ENCODE data around the gene FASTKD3. TPM values are rescaled to one million over a fixed set of nuclear protein-coding genes. Genes with fewer than 3 reads are reported as not detected.

FASTKD3 gene
- total and polyA plus RNA-seq, 2 donors = 14.4 to 26.7 TPM

DNA sequence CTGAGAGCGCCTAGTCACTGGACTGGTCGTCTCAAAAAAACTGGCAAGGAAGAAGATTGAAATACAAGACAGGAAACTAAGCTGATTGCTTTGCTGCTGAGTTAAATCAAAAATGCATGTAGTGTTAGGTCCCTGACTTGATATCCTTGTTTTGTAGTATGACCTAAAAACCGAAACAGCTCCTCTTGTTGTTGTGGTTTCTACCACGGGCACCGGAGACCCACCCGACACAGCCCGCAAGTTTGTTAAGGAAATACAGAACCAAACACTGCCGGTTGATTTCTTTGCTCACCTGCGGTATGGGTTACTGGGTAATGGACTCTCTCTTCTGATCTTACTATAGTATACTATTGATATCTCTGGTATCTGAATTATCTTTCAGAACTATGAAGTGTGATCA, 4.4 kb upstream of the FASTKD3 start:
- DNase-seq (ENCODE audit: low read depth in 6 of 9, low spot score in 9 of 9) = no peak
- Histone ChIP-seq H3K36me3 (ENCODE audit: control insufficient read depth in 2 of 2, insufficient read depth in 2 of 2, low read length in 1 of 2) (peaks cover 15 to 43% of the 10 kb centered on the region in 2 donors), H3K4me1 (ENCODE audit: control insufficient read depth in 2 of 2, insufficient read depth in 2 of 2, low read length in 2 of 2) (peaks cover 3 to 8% of the 10 kb centered on the region in 2 donors), H3K27me3 (ENCODE audit: control insufficient read depth in 2 of 2, insufficient read depth in 1 of 2, low read length in 1 of 2) (no peaks in the 10 kb centered on the region), H3K4me3 (ENCODE audit: low read length in 2 of 2) (no peak overlapping the region), H3K9me3 (ENCODE audit: control insufficient read depth in 2 of 2, insufficient read depth in 1 of 2, low read length in 1 of 2) (no peaks in the 10 kb centered on the region), H3K27ac (ENCODE audit: low read depth in 1 of 2, low read length in 1 of 2) (no peak overlapping the region)
- WGBS = 89% methylated on average over 9 of the region's 9 CpGs

GRCh38 chr5:7872517-7873130, 3.8 kb upstream of the FASTKD3 start:
- Histone ChIP-seq H3K4me3 (ENCODE audit: low read length in 2 of 2) (no peak overlapping the region), H3K27me3 (ENCODE audit: control insufficient read depth in 2 of 2, insufficient read depth in 1 of 2, low read length in 1 of 2) (no peaks in the 10 kb centered on the region), H3K36me3 (ENCODE audit: control insufficient read depth in 2 of 2, insufficient read depth in 2 of 2, low read length in 1 of 2) (peaks cover 9 to 37% of the 10 kb centered on the region in 2 donors), H3K27ac (ENCODE audit: low read depth in 1 of 2, low read length in 1 of 2) (no peak overlapping the region), H3K9me3 (ENCODE audit: control insufficient read depth in 2 of 2, insufficient read depth in 1 of 2, low read length in 1 of 2) (no peaks in the 10 kb centered on the region), H3K4me1 (ENCODE audit: control insufficient read depth in 2 of 2, insufficient read depth in 2 of 2, low read length in 2 of 2) (peaks cover 3 to 10% of the 10 kb centered on the region in 2 donors)
- 96% methylated on average over 4 of the region's 4 CpGs for WGBS
- no peak for DNase-seq (ENCODE audit: low read depth in 6 of 9, low spot score in 9 of 9)

DNA sequence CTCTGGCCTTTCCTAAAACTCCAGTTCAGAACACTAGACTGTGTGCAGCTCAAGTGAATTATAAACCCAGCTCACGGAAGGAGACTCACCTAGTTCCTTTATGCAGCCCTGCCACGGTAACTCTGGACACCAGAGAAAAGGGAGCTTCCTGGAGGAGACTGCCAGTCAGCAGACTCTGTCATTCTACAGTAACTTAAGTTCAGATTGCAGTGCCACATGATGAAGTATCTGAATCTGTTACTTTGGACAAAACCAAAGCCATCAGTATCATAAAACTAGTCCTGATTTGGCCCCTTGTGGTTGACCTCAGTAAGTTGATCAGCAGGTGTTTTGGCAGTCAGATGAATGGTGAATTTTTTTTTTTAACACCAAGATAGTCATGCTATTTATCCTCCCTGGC, 2.8 kb upstream of the FASTKD3 start:
- peaks cover 3 to 14% of the 10 kb centered on the region in 2 donors for H3K4me1 ChIP-seq (ENCODE audit: control insufficient read depth in 2 of 2, insufficient read depth in 2 of 2, low read length in 2 of 2)
- H3K27ac ChIP-seq (ENCODE audit: low read depth in 1 of 2, low read length in 1 of 2) = no peak overlapping the region
- no peak overlapping the region for H3K4me3 ChIP-seq (ENCODE audit: low read length in 2 of 2)

DNA sequence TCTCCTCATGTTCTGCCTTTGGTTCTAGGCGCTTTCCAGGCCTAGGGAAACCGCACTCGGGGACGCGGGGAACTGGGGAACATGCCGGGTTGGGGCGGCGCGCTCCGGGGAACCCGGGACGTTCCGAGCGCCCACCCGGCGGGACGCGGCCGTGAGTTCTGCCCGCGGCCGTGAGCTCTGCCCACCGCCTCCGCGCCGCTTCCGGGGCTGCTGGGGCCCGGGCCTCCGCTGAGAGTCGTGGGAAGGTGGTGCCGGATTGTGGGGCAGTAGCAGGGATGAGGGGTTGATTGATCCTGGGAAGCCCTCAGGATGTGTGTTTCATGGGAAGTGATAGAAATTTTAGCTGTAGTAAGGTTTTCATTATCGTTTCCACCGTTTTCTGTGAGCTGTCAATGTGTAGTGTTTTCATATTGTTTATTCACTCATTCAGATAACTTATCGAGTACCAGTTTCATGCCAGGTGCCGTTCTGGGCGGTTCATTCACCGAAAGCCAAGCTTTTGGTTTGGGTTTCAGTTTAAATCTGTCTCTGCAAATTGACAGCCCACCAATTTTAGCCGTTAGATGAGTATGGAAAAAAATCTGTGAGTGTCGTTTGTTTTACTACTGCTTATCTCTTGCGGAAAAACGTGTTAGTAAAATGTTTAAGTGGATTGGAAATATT, 774 bp upstream of the FASTKD3 start:
- H3K4me3 ChIP-seq (ENCODE audit: low read length in 2 of 2) = peak overlapping the region; percentile 87 to 88

More for the DNA sequence above, 2.8 kb upstream of the FASTKD3 start:
- H3K36me3 ChIP-seq (ENCODE audit: control insufficient read depth in 2 of 2, insufficient read depth in 2 of 2, low read length in 1 of 2) = peaks cover 6 to 31% of the 10 kb centered on the region in 2 donors
- no peaks in the 10 kb centered on the region for H3K9me3 ChIP-seq (ENCODE audit: control insufficient read depth in 2 of 2, insufficient read depth in 1 of 2, low read length in 1 of 2)
- 97% methylated on average over 2 of the region's 2 CpGs for WGBS
- H3K27me3 ChIP-seq (ENCODE audit: control insufficient read depth in 2 of 2, insufficient read depth in 1 of 2, low read length in 1 of 2) = no peaks in the 10 kb centered on the region
- DNase-seq (ENCODE audit: low read depth in 6 of 9, low spot score in 9 of 9) = no peak

GRCh38 chr5:7868427-7868772, 431 bp downstream of the FASTKD3 start:
- H3K4me1 ChIP-seq (ENCODE audit: control insufficient read depth in 2 of 2, insufficient read depth in 2 of 2, low read length in 2 of 2) = peaks cover 3 to 14% of the 10 kb centered on the region in 2 donors
- H3K9me3 ChIP-seq (ENCODE audit: control insufficient read depth in 2 of 2, insufficient read depth in 1 of 2, low read length in 1 of 2) = no peaks in the 10 kb centered on the region
- peak overlapping the region in 1 of 2 donors; percentile 2 for H3K27ac ChIP-seq (ENCODE audit: low read depth in 1 of 2, low read length in 1 of 2)
- H3K36me3 ChIP-seq (ENCODE audit: control insufficient read depth in 2 of 2, insufficient read depth in 2 of 2, low read length in 1 of 2) = peaks cover 0 to 13% of the 10 kb centered on the region in 2 donors
- WGBS = 0% methylated on average over 8 of the region's 8 CpGs
- DNase-seq (ENCODE audit: low read depth in 6 of 9, low spot score in 9 of 9) = no peak
- H3K4me3 ChIP-seq (ENCODE audit: low read length in 2 of 2) = peak overlapping the region; percentile 87 to 88
- no peaks in the 10 kb centered on the region for H3K27me3 ChIP-seq (ENCODE audit: control insufficient read depth in 2 of 2, insufficient read depth in 1 of 2, low read length in 1 of 2)

More for the DNA sequence above, 774 bp upstream of the FASTKD3 start:
- 2% methylated on average over 41 of the region's 41 CpGs for WGBS
- peak in 2 of 9 donors; percentile 23 to 35 for DNase-seq (ENCODE audit: low read depth in 6 of 9, low spot score in 9 of 9)
- peak overlapping the region; percentile 24 to 74 for H3K27ac ChIP-seq (ENCODE audit: low read depth in 1 of 2, low read length in 1 of 2)
- no peaks in the 10 kb centered on the region for H3K9me3 ChIP-seq (ENCODE audit: control insufficient read depth in 2 of 2, insufficient read depth in 1 of 2, low read length in 1 of 2)
- H3K4me1 ChIP-seq (ENCODE audit: control insufficient read depth in 2 of 2, insufficient read depth in 2 of 2, low read length in 2 of 2) = peaks cover 3 to 14% of the 10 kb centered on the region in 2 donors
- peaks cover 0 to 18% of the 10 kb centered on the region in 2 donors for H3K36me3 ChIP-seq (ENCODE audit: control insufficient read depth in 2 of 2, insufficient read depth in 2 of 2, low read length in 1 of 2)
- no peaks in the 10 kb centered on the region for H3K27me3 ChIP-seq (ENCODE audit: control insufficient read depth in 2 of 2, insufficient read depth in 1 of 2, low read length in 1 of 2)

GRCh38 chr5:7867260-7867659, 1.6 kb downstream of the FASTKD3 start:
- 91% methylated on average over 3 of the region's 3 CpGs for WGBS
- Histone ChIP-seq H3K27ac (ENCODE audit: low read depth in 1 of 2, low read length in 1 of 2) (no peak overlapping the region), H3K36me3 (ENCODE audit: control insufficient read depth in 2 of 2, insufficient read depth in 2 of 2, low read length in 1 of 2) (peaks cover 0 to 9% of the 10 kb centered on the region in 2 donors), H3K9me3 (ENCODE audit: control insufficient read depth in 2 of 2, insufficient read depth in 1 of 2, low read length in 1 of 2) (no peaks in the 10 kb centered on the region), H3K27me3 (ENCODE audit: control insufficient read depth in 2 of 2, insufficient read depth in 1 of 2, low read length in 1 of 2) (no peaks in the 10 kb centered on the region), H3K4me3 (ENCODE audit: low read length in 2 of 2) (no peak overlapping the region), H3K4me1 (ENCODE audit: control insufficient read depth in 2 of 2, insufficient read depth in 2 of 2, low read length in 2 of 2) (peaks cover 3 to 14% of the 10 kb centered on the region in 2 donors)
- no peak for DNase-seq (ENCODE audit: low read depth in 6 of 9, low spot score in 9 of 9)

- Histone ChIP-seq H3K4me3 (ENCODE audit: low read length in 2 of 2) (no peak overlapping the region), H3K27ac (ENCODE audit: low read depth in 1 of 2, low read length in 1 of 2) (no peak overlapping the region), H3K36me3 (ENCODE audit: control insufficient read depth in 2 of 2, insufficient read depth in 2 of 2, low read length in 1 of 2) (peaks cover 4 to 11% of the 10 kb centered on the region in 2 donors), H3K9me3 (ENCODE audit: control insufficient read depth in 2 of 2, insufficient read depth in 1 of 2, low read length in 1 of 2) (no peaks in the 10 kb centered on the region), H3K27me3 (ENCODE audit: control insufficient read depth in 2 of 2, insufficient read depth in 1 of 2, low read length in 1 of 2) (no peaks in the 10 kb centered on the region), H3K4me1 (ENCODE audit: control insufficient read depth in 2 of 2, insufficient read depth in 2 of 2, low read length in 2 of 2) (peaks cover 3 to 14% of the 10 kb centered on the region in 2 donors)
- WGBS = 95% methylated on average over 2 of the region's 2 CpGs
- DNase-seq (ENCODE audit: low read depth in 6 of 9, low spot score in 9 of 9) = no peak
These were observed 2.6 kb downstream of the FASTKD3 start for GRCh38 chr5:7866196-7866595.

GRCh38 chr5:7857926-7858632, 10.8 kb downstream of the FASTKD3 start:
- WGBS = 65% methylated on average over 9 of the region's 9 CpGs
- Histone ChIP-seq H3K36me3 (ENCODE audit: control insufficient read depth in 2 of 2, insufficient read depth in 2 of 2, low read length in 1 of 2) (peaks cover 19 to 21% of the 10 kb centered on the region in 2 donors), H3K27ac (ENCODE audit: low read depth in 1 of 2, low read length in 1 of 2) (peak overlapping the region in 1 of 2 donors; percentile 42), H3K27me3 (ENCODE audit: control insufficient read depth in 2 of 2, insufficient read depth in 1 of 2, low read length in 1 of 2) (peaks cover 0 to 3% of the 10 kb centered on the region in 2 donors), H3K4me3 (ENCODE audit: low read length in 2 of 2) (no peak overlapping the region), H3K4me1 (ENCODE audit: control insufficient read depth in 2 of 2, insufficient read depth in 2 of 2, low read length in 2 of 2) (peaks cover 0 to 5% of the 10 kb centered on the region in 2 donors), H3K9me3 (ENCODE audit: control insufficient read depth in 2 of 2, insufficient read depth in 1 of 2, low read length in 1 of 2) (peaks cover 1 to 4% of the 10 kb centered on the region in 2 donors)
- peak in 1 of 9 donors; percentile 10 for DNase-seq (ENCODE audit: low read depth in 6 of 9, low spot score in 9 of 9)

DNA sequence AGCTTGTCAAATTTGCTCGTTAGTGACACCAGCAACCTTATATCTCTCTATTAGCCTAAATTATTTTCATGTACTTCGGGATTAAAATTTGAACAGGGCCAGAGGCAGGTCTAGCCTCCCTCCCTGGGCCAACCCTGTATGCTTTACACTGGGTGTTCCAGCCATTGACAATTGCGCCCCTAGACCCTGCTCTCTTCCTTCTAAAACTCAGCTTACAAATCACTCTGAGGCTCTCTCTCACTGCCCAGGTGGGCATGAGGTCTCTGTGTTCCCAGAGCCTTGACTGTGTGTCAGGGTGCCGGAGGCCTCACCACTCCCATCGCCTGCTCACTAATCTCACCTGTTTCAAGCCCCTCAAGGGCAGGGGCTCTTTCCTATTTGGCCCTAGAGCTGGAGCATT, 11.5 kb downstream of the FASTKD3 start:
- 93% methylated on average over 5 of the region's 5 CpGs for whole genome bisulfite sequencing
- no peak overlapping the region for H3K27ac ChIP-seq (ENCODE audit: low read depth in 1 of 2, low read length in 1 of 2)
- peaks cover 0 to 5% of the 10 kb centered on the region in 2 donors for H3K27me3 ChIP-seq (ENCODE audit: control insufficient read depth in 2 of 2, insufficient read depth in 1 of 2, low read length in 1 of 2)
- no peak overlapping the region for H3K4me3 ChIP-seq (ENCODE audit: low read length in 2 of 2)
- no peak for DNase-seq (ENCODE audit: low read depth in 6 of 9, low spot score in 9 of 9)
- H3K36me3 ChIP-seq (ENCODE audit: control insufficient read depth in 2 of 2, insufficient read depth in 2 of 2, low read length in 1 of 2) = peaks cover 19 to 21% of the 10 kb centered on the region in 2 donors
- peaks cover 1 to 4% of the 10 kb centered on the region in 2 donors for H3K9me3 ChIP-seq (ENCODE audit: control insufficient read depth in 2 of 2, insufficient read depth in 1 of 2, low read length in 1 of 2)
- peaks cover 0 to 5% of the 10 kb centered on the region in 2 donors for H3K4me1 ChIP-seq (ENCODE audit: control insufficient read depth in 2 of 2, insufficient read depth in 2 of 2, low read length in 2 of 2)
